SH-SY5Y (cell line): ENCODE results near the gene USP47.

Experiments used
- GATA2 ChIP-seq: IDR thresholded peaks from 2 replicates; pipeline ENCODE4 v1.6.1; 2011; ENCODE audit warnings: mild to moderate bottlenecking, low read depth, low read length
- GATA3 ChIP-seq: IDR thresholded peaks from 2 replicates; pipeline ENCODE4 v1.6.1; 2011; ENCODE audit warnings: low read depth, mild to moderate bottlenecking, low read length, moderate library complexity

GRCh38 chr11:11960687-11961086 lies 118.9 kb downstream of the USP47 start:
- TF ChIP-seq GATA2 = no peak
- TF ChIP-seq GATA3 = no peak
